HEK293 (cell line): ENCODE results near the gene CEP170B.

ENCODE experiments used
- GLI4 ChIP-seq: fragments of 450-650 bp; formaldehyde crosslinking; IDR thresholded peaks from 2 replicates; pipeline ENCODE4 v1.5.1; 2016; ENCODE audit warnings: missing biosample characterization, missing genetic modification characterization
- KLF16 ChIP-seq: fragments of 450-650 bp; formaldehyde crosslinking; IDR thresholded peaks from 2 replicates; pipeline ENCODE4 v1.5.1; 2017; ENCODE audit warnings: missing biosample characterization, missing genetic modification characterization
- KLF8 ChIP-seq: fragments of 450-650 bp; formaldehyde crosslinking; IDR thresholded peaks from 2 replicates; pipeline ENCODE4 v1.5.1; 2016; ENCODE audit warnings: missing biosample characterization, missing genetic modification characterization
- TCF7L2 ChIP-seq: IDR thresholded peaks from 2 replicates; pipeline ENCODE4 v1.6.1; 2011; ENCODE audit warnings: low read depth, mild to moderate bottlenecking, inconsistent platforms, low read length, moderate library complexity, borderline replicate concordance
- ZFP41 ChIP-seq: fragments of 450-650 bp; formaldehyde crosslinking; IDR thresholded peaks from 2 replicates; pipeline ENCODE4 v1.5.1; 2016; ENCODE audit warnings: missing biosample characterization, missing genetic modification characterization, borderline replicate concordance
- ZNF112 ChIP-seq: fragments of 450-650 bp; formaldehyde crosslinking; IDR thresholded peaks from 2 replicates; pipeline ENCODE4 v1.5.0; 2017; ENCODE audit warnings: missing biosample characterization, missing genetic modification characterization
- ZNF114 ChIP-seq: fragments of 450-650 bp; formaldehyde crosslinking; IDR thresholded peaks from 2 replicates; pipeline ENCODE4 v1.5.0; 2017; ENCODE audit warnings: missing biosample characterization, missing genetic modification characterization
- ZNF175 ChIP-seq: fragments of 450-650 bp; formaldehyde crosslinking; IDR thresholded peaks from 2 replicates; pipeline ENCODE4 v1.5.1; 2016; ENCODE audit warnings: missing biosample characterization, missing genetic modification characterization
- ZNF24 ChIP-seq: fragments of 450-650 bp; formaldehyde crosslinking; IDR thresholded peaks from 2 replicates; pipeline ENCODE4 v1.5.1; 2016; ENCODE audit warnings: missing biosample characterization, missing genetic modification characterization
- ZNF433 ChIP-seq: fragments of 450-650 bp; formaldehyde crosslinking; IDR thresholded peaks from 2 replicates; pipeline ENCODE4 v1.5.1; 2016; ENCODE audit warnings: missing biosample characterization, missing genetic modification characterization, low read depth
- ZNF830 ChIP-seq: fragments of 450-650 bp; IDR thresholded peaks from 2 replicates; pipeline ENCODE4 v1.5.0; 2018; ENCODE audit warnings: missing biosample characterization, missing genetic modification characterization, low read depth, mild to moderate bottlenecking, moderate library complexity
- TF ChIP-seq, protein P1 (sequence below): fragments of 450-650 bp; formaldehyde crosslinking; IDR thresholded peaks from 2 replicates; pipeline ENCODE4 v1.5.1; 2016; ENCODE audit warnings: missing biosample characterization, missing genetic modification characterization

DNA sequence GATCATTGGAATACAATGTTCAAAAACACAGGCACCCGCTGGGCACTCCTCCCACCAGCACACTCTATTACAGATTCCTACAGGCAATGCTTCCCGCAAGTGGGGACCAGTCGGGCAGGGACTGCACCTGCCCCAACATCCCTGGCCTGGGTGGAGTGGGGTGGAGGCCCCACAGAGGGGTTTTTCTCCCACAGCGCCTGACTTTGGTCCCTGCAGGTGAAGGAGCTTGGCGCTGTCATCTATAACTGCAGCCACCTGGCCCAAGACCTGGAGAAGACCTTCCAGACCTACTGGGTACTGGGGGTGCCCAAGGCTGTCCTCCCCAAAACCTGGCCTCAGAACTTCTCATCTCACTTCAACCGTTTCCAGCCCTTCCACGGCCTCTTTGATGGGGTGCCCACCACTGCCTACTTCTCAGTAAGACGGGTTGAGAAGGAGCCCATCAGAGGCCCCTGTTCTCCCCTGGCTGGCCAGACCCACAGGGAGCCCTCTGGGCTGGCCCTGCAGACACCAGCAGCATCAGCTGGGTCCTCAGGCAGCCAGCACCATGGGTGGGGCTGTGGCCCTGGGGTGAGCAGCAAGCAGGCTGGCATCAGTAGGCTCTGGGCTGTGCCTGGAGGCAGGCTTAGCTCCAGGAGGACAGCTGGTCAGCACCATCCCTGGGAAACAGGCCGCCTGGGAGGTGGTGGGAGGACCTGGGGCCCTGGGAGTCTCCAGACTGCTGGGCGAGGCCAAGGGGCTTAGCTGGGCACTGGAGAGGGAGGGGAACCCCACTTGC, 65.6 kb downstream of the CEP170B start:
- TF ChIP-seq ZNF175 (tag by site-specific recombination) (no peak), KLF16 (tag by site-specific recombination) (no peak), ZNF830 (tag by site-specific recombination) (no peak), ZNF112 (tag by site-specific recombination) (no peak), ZNF114 (no peak), KLF8 (tag by site-specific recombination) (no peak), GLI4 (tag by site-specific recombination) (no peak), ZNF433 (tag by site-specific recombination) (no peak), ZNF24 (tag by site-specific recombination) (no peak), ZFP41 (tag by site-specific recombination) (no peak), TCF7L2 (no peak)
- TF ChIP-seq, protein P1, sequence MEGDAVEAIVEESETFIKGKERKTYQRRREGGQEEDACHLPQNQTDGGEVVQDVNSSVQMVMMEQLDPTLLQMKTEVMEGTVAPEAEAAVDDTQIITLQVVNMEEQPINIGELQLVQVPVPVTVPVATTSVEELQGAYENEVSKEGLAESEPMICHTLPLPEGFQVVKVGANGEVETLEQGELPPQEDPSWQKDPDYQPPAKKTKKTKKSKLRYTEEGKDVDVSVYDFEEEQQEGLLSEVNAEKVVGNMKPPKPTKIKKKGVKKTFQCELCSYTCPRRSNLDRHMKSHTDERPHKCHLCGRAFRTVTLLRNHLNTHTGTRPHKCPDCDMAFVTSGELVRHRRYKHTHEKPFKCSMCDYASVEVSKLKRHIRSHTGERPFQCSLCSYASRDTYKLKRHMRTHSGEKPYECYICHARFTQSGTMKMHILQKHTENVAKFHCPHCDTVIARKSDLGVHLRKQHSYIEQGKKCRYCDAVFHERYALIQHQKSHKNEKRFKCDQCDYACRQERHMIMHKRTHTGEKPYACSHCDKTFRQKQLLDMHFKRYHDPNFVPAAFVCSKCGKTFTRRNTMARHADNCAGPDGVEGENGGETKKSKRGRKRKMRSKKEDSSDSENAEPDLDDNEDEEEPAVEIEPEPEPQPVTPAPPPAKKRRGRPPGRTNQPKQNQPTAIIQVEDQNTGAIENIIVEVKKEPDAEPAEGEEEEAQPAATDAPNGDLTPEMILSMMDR, result no peak
